ENCODE results near the gene ATP13A4.

ATP13A4 gene

GRCh38 chr3:193489949-193490348 lies 64.7 kb downstream of the ATP13A4 start:
- no peak for DNase-seq

- no peak for DNase-seq
Measured at GRCh38 chr3:193488741-193489140, 66.0 kb downstream of the ATP13A4 start.

GRCh38 chr3:193483988-193484539 lies 70.6 kb downstream of the ATP13A4 start:
- no peak for DNase-seq

- no peak for DNase-seq
Measured at GRCh38 chr3:193481436-193481835, 73.3 kb downstream of the ATP13A4 start.

- no peak for DNase-seq
Measured at GRCh38 chr3:193474446-193474845, 80.2 kb downstream of the ATP13A4 start.

GRCh38 chr3:193470710-193471109 lies 84.0 kb downstream of the ATP13A4 start:
- DNase-seq = no peak

- no peak for DNase-seq
Measured at GRCh38 chr3:193465992-193466608, 88.6 kb downstream of the ATP13A4 start.

GRCh38 chr3:193464889-193465288 lies 89.8 kb downstream of the ATP13A4 start:
- DNase-seq = no peak

GRCh38 chr3:193457526-193457925 lies 97.2 kb downstream of the ATP13A4 start:
- DNase-seq = no peak

GRCh38 chr3:193452338-193452737 lies 102.4 kb downstream of the ATP13A4 start:
- DNase-seq = no peak

- DNase-seq = no peak
Measured at GRCh38 chr3:193451902-193452301, 102.8 kb downstream of the ATP13A4 start.

GRCh38 chr3:193446965-193447602 lies 107.6 kb downstream of the ATP13A4 start:
- DNase-seq = no peak

- DNase-seq = no peak
Measured at GRCh38 chr3:193439423-193439822, 115.3 kb downstream of the ATP13A4 start.

- no peak for DNase-seq
Measured at GRCh38 chr3:193418576-193419373, 135.9 kb downstream of the ATP13A4 start.

- no peak for DNase-seq
Measured at GRCh38 chr3:193416629-193417028, 138.1 kb downstream of the ATP13A4 start.

GRCh38 chr3:193407688-193408087 lies 147.0 kb downstream of the ATP13A4 start:
- no peak for DNase-seq

- DNase-seq = no peak
Measured at GRCh38 chr3:193407112-193407511, 147.6 kb downstream of the ATP13A4 start.

- DNase-seq = no peak
Measured at GRCh38 chr3:193403307-193403706, 151.4 kb downstream of the ATP13A4 start.

- no peak for DNase-seq
Measured at GRCh38 chr3:193400304-193400703, 154.4 kb downstream of the ATP13A4 start.

- no peak for DNase-seq
Measured at GRCh38 chr3:193396451-193397244, 158.0 kb downstream of the ATP13A4 start.

- DNase-seq = no peak
Measured at GRCh38 chr3:193391902-193392301, 162.8 kb downstream of the ATP13A4 start.

GRCh38 chr3:193389335-193389734 lies 165.4 kb downstream of the ATP13A4 start:
- DNase-seq = no peak

- no peak for DNase-seq
Measured at GRCh38 chr3:193388361-193388760, 166.3 kb downstream of the ATP13A4 start.

Measured in activated naive CD4-positive, alpha-beta T cell (primary cell).